T1000 (cell line): ENCODE data around the gene L3MBTL4.
"Not testable (repeated sequence)": the region's sequence is repeated elsewhere in the genome, so short reads cannot be mapped to it uniquely, and the experiment has no call there.

Source experiments
- DNase-seq: peaks from one replicate; lab custom pipeline; 2025; ENCODE audit warnings: mixed read lengths; lab: John Stamatoyannopoulos, UW

The L3MBTL4 gene

DNA sequence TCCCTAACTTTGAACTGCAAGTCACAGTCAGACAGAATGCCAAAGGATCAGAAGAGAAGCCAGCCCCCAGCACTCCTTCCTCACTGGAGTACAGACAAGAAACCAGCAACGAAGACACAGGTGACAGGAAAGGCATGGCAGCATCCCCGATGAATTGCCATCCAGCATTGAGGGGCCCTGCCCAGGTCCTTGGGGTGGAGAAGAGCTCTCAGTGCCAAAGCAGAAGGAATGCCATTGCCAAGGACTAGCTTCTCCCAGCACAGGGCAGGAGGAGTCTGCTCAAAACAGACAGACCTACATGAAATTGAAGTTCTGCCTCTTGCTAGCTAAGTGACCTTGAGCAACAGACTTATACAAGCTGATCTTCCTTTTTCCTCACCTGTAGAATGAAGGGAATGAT, 220.1 kb downstream of the L3MBTL4 start:
- DNase-seq = no peak

DNA sequence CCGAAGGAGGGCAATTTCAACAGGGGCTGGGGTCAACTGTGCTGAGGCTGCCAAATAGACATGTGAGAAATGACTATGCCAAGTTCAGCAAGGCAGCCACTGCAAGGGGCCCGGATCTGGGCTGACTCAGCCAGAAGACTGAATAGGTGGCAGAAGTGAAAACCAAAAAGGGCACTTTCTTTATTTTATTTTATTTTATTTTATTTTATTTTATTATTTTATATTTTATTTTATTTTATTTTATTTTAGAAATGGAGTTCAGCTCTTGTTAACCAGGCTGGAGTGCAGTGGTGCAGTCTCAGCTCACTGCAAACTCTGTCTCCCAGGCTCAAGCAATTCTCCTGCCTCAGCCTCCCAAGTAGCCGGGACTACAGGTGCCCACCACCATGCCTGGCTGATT, 228.9 kb downstream of the L3MBTL4 start:
- DNase-seq = not testable (repeated sequence)

DNA sequence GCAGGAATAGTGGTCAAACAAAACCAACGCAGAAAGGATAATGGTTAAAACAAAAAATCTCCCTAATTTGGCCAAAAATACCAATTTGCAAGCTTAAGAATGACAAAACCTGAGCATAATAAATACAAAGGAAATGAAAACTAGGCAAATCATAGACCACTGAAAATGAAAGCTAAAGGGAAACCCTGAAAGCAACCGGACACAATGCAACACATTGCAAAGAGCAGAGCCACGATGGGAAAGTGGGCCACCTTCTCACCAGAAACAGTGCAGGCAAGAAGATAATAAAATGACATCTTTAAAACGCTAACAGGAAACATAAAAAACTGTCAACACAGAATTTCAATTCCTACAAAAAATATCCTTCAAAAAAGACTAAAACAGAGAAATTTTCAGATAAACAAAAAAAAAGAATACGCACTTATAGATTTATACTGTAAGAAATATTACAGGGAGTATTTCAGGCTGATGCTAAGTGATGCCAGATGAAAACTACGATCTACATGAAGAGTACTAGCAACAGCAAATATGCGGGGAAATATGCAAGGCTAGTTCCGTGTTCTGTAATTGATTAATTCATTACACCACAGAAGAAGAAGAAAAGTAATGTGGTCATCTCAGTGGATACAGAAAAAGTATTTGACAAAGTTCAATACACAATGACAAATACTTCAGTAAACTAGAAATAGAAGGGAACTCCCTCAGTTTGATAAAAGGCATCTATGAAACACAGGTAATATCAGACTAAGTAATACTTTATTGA, 239.5 kb downstream of the L3MBTL4 start:
- DNase-seq = no peak

DNA sequence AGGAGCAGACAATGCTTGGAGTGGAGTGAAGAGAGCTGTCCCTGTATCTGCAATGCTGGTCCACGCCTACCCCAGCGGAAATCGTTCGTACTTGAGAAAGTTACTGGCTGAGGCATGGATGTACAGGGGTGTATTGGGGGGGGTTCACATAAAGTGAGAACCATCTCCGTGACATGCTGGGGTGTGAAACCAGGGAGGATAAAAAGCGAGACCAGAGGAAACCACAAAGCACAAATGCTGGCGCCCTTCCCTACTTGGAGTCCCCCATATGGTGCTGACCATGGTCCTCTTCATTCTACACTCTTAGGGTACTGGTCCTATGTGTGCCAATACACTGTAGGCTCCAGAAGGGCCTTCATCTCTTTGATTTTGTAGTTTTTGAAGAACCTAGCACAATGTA, 244.1 kb downstream of the L3MBTL4 start:
- no peak for DNase-seq

DNA sequence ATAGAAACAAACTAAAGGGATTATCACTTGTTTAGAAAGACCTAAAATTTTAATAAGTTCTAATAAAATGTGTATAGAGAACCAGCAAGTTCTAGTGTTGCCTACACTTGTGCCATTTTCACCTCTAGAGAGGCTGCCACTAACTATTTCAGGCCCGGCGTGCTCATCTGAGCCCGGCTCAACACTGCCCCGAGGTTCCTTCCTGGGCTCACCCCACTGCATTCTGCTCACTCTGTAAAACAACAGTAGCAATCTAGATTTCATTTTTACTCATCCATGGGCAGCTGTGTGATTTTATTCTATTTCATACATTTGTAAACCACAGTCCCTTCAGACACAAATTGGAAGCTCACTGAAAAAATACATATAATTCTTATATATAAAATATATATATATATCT, 253.2 kb downstream of the L3MBTL4 start:
- DNase-seq = no peak

DNA sequence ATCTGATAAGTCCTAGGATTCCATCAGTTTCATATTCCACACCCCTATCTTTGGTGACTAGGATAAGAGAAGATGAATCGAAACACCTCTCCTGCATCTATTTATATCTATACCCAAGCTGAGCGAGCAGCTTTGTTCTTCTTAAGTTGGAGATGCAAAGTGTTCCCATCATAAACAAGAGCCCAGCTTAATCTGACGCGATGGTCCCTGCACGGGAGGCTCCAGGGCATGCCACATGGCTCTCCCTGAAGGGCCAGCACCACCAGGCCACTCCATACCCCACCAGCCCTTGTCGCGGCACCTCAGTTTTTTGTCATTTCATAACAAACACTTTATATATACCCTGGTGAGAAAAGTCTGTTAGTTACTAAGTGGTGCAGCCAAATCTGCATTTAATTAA, 255.3 kb downstream of the L3MBTL4 start:
- DNase-seq = no peak

DNA sequence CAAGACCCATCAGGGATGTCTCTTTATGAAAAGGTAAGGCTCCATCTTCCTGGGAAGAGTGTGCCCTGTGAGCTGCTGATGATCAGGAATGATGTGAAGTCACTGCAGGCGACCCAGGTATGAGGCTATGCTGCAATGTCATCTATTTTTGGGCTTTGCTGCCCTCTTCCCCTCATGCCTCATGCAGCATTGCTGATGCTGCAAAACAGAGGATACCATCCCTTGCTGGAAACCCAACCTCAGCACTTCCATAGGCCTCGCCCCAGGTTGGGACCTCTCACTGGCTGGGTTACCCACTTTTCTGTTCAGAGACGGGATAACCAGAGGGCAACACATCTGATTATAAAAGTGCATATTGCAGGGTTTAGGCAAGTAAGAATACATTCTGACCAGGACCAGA, 255.8 kb downstream of the L3MBTL4 start:
- no peak for DNase-seq

DNA sequence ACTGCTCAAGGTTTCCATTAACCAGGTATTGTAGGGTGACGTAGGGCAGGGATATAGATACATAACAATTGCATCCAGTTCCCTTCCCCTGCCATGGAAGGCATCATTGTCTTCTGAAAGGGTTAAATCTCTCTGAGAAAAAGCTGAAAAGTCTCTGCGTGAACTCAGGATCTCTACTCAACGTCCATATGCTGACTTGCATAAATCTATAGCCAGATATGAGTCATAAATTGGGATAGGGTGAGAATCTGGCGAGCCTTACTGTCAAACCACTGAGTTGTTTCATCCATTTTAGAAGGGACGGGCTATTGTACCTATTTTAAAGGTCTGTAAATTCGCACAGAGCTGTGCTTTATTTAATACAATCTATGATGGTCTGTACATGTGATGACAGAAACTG, 258.3 kb downstream of the L3MBTL4 start:
- no peak for DNase-seq

DNA sequence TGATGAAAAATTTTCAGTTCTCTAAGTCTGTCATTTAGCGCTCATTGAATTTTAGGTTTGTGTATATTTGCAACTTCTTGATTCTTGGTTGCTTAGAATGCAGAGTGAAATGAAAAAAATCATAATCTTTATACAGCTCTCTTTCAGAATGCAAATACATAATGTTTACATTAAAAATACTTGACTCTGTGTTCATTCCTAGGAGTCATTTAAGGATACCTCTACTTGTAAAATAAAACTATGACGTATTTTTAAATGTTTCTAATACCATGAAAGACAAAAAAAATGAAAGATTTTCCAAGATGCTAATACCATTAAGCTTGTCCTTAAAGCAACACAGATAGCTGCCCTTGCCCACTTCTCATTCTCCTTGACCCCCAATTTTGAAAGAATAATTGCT, 259.0 kb downstream of the L3MBTL4 start:
- DNase-seq = no peak

DNA sequence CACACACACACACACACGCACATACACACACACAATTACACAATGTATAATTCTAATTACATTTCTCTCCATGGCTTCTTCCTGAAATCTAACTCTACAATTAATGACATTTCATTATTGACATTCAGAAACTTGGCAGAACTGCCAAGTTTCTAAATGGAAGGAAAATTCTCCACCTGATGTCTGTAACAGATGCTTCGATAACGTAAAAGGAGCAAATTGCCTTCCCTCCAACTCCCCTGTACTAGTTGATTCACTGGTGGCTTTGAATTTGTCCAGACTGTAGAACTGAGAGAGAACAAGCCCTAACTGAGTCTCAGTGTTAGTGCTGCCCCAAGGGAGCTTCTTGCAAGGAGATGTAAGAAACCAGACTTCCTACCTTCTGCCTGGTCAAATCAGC, 264.3 kb downstream of the L3MBTL4 start:
- DNase-seq = no peak

DNA sequence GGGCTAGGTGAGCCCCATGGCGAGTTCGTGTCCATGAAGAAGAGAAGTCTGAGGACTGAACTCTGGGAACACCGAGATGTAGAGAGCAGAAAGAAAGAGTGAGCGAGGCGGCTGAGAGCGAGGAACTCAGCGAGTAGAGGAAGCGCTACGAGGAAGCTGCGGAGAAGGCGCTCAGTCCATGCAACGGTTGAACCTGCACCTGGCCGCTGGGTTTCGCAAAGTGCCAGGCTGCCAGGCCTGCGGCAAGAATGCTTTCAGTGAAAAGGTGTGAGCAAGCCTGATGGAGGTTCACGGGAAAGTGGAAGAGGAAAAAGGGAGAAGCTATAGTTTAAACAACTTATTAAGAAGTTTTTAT, 268.4 kb downstream of the L3MBTL4 start:
- no peak for DNase-seq

DNA sequence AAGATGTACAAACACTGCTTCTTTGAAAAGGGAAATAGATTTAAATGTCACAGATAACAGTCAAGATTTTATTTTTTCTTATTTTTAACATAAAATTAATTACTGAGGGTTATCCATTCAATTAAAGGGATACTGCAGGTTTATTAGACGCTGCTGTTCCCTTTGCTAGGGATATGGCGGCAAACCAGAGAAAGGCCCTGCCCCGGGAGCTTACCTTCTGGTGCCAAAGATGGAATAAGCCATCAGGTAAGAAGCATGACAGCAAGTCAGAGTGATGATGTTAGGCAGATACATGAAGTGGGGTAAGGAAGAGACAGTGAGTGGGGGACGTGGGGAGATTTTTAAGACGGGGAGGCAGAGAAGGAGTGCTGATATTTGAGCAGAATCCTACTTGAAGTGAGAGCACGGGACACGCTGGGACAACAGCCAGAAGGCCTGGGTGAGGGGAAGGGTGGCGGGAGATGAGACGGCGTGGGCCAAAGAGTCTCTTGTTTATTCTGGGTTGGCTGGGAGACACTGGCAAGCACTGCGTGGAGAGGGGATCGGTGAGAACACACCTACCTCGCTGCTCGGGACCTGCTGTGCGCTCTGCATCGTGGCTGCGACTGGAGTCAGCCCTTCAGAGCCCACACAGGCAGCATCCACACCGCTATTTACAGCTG, 268.9 kb downstream of the L3MBTL4 start:
- DNase-seq = no peak

DNA sequence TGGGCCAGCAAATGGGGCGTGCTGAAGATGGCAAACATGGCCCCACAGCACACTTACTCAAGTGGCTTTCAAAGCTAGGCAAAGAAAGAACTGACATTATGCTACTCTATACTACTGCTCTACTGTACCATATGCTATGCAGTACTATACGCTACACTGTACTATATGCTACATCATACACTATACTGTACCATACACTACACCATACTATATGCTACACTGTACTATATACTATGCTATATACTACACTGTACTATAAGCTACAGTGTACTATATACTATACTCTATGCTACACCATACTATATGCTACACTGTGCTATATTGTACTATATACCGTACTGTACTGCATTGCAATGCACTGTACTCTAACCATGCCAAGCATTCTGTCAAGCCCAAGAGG, 275.7 kb downstream of the L3MBTL4 start:
- DNase-seq = no peak

DNA sequence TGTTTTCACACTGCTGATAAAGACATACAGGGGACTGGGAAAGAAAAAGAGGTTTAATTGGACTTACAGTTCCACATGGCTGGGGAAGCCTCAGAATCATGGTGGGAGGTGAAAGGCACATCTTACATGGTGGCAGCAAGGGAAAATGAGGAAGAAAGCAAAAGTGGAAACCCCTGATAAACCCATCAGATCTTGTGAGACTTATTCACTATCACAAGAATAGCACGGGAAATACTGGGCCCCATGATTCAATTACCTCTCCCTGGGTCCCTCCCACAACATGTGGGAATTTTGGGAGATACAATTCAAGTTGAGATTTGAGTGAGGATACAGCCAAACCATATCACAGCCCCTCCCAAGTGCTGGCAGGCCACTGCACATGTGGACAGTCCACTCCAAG, 278.8 kb downstream of the L3MBTL4 start:
- not testable (repeated sequence) for DNase-seq

DNA sequence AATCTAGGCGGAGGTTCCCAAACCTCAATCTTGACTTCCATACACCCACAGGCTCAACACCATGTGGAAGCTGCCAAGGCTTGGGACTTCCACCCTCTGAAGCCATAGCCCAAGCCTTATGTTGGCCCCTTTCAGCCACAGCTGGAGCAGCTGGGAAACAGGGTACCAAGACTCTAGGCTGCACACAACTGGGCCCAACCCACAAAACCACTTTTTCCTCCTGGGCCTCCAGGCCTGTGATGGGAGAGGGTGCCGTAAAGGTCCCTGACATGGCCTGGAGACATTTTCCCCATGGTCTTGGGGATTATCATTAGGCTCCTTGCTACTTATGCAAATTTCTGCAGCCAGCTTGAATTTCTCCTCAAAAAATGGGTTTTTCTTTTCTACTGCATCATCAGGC, 279.7 kb downstream of the L3MBTL4 start:
- not testable (repeated sequence) for DNase-seq

DNA sequence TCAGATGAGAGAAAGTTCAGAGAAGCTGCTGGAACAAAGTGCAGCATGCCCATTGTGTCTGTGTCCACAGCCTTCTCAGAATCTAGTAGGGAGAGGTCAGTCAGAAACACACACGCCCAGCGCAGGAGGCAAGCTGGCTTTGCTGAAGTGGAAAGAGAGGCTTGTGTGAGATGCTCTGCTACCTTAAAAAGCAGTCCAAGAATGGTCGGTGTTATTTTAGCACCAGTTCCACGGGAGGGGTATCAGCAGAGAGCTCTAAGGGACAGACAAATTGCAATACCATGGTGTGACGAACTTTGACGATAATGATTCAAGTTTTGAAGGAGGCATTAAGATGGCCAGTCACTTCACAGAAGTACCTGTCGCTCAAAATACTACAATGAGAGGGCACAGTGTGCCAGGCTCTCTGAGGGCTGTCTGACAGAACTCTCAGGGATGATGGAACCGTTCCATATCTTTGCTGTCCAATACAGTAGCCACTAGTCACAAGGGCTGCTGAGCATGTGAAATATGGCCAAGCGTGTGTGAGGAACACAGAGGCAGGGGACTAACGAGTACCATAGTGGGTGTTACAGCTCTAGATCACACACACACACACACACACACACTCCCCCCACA, 281.9 kb downstream of the L3MBTL4 start:
- DNase-seq = no peak

DNA sequence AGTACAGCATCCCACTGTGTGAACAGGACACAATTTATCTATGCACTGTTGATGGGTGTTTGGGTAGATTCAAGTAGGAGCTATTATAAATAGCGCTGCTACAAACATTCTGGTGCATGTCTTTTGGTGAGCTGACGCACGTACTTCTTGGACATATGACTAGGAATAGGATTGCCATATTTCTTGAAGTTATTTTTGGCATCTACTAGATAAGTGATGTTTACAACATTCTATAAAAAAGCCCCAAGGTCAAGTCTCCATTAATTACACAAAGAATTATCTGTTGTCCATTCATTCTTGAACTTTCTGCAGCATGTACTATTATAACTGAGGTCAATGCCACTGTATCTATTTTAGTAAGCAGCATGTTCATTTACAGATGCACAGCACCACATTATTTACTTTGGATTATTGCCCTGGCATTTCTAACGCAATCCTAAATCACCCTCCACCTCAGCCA, 293.9 kb downstream of the L3MBTL4 start:
- no peak for DNase-seq

DNA sequence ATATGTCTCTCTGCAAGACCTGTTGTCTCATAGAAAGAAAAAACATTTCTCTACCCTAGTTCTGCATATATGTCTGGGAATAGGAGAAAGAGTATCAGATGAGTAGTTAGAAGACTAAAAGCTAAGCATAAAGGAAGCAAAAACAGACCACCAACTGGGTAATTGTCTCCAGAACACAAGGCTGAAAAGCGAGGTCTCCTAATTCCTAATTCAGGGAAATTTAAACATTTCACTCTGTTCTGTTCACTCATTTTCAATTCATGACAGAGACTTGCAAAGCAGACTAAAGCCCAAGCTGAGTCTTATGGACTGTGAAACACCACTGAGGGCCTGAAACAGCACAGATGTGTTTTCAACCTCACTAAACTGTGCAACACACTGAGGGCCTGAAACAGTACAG, 294.9 kb downstream of the L3MBTL4 start:
- no peak for DNase-seq

DNA sequence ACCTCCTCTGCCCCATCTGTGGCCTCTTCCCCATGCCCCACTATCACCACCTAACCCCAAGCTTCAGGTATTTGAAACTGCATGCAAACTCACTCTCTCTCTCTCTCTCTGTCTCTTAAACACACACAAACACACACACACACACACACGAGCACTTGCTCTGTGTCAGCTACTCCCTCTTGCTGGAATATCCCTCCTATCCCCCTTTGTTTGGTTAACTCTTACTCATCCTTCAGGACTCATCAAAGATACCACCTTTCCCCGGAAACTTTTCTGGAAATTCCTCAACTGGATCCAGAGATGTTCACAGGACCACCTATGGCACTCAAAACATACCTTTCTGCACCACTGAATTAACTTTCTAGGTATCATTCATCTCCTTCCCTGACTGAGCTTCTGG, 296.6 kb downstream of the L3MBTL4 start:
- no peak for DNase-seq

DNA sequence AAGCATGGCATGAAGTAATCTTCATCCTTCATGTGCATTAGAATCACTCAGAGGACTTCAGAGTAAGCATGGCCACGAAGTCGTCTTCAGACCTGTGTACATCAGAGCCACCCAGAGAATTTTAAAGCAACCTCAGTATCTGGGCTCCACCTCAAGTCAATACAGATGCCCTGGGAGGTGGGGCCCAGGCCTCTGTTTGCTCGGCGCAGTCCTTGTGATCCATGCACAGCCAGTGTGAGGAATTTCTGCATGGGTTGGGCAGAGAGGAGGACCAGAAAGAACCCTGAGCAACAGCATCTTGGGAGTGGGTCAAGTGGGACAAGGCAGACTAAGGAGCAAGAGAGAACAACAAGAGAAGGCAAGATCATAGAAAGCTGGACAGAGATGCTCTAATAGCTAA, 299.0 kb downstream of the L3MBTL4 start:
- no peak for DNase-seq

DNA sequence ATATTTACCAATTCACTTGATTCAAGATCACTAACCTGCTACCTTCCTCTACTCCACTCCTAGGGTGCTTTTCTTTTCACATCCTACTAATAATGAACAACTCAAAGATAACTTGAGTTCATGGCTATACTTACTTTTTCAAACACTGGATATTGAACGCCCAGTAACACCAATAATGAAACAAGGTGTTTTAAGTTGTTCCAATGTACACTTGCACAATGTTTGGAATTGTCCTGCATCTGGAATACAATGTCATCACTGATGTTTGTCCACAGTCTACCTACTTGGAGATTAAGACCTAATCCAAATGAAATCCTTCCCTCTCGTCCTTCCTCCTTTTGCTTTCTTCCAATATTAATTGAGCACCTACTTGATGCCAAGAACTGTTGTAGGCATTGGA, 301.1 kb downstream of the L3MBTL4 start:
- DNase-seq = no peak

DNA sequence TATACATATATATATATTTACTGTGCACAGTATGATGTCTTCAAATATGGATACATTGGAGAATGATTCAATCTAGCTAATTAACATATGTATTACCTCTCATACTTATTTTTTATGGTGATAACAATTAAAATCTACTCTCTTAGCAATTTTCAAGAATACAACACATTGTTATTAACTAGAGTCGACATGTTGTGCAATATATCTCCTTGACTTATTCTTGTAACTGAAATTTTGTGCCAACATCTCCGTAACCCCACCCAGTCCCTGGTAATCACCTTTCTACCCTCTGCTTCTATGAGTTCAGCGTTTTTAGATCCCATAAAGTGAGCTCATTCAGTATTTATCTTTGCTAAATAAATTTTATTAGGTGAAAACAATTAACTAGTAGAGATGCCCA, 303.0 kb downstream of the L3MBTL4 start:
- DNase-seq = no peak

DNA sequence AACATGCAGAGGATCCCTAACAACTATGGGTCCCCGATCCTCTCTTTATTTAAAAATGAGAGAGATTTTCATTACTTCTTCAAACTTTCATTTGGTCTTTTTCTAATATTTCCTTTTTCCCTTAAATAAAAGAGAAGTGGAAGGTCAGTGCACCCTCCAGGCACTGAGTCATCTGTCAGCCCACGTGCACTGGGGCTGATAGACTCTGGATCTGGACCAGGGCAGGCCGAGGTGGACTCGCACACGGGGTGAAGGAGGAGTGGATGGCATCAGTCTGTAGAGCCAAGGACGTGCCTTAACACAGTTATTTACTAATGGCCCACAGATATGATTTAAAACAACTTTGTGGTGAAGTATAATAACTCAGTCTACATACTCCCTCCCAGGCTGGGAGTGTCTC, 305.0 kb downstream of the L3MBTL4 start:
- no peak for DNase-seq
